HG03103 (cell line): ENCODE results near the gene NSMCE1.
"Not testable (repeated sequence)": the region's sequence is repeated elsewhere in the genome, so short reads cannot be mapped to it uniquely, and the experiment has no call there.

Experiments
- ATAC-seq: cut with Tn5 transposase; IDR thresholded peaks from one replicate; pipeline ENCODE4 v1.9.1; 2021; ENCODE audit warnings: low read depth; ENCODE audit not compliant: unreplicated experiment

NSMCE1 gene

DNA sequence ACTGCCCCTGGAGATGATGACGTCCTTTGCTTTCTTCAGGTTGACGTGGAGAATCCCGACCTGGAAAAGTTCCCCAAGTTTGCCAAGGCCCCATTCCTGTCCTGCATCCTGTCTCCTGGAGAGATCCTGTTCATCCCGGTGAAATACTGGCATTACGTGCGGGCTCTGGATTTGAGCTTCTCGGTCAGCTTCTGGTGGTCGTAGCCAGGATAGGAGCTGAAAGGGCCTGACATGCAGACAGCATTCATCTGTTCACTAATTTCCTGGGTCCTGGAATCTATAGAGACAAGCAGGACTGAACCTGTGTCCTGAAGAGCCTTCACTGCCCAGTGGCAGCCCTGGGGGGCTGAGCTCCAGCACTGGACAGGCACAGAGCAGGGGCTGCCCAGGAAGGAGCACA is 48.0 kb downstream of the NSMCE1 start:
- ATAC-seq: no peak

GRCh38 chr16:27220120-27220519 is 48.5 kb downstream of the NSMCE1 start:
- no peak for ATAC-seq

GRCh38 chr16:27219161-27219560 is 49.4 kb downstream of the NSMCE1 start:
- no peak for ATAC-seq

DNA sequence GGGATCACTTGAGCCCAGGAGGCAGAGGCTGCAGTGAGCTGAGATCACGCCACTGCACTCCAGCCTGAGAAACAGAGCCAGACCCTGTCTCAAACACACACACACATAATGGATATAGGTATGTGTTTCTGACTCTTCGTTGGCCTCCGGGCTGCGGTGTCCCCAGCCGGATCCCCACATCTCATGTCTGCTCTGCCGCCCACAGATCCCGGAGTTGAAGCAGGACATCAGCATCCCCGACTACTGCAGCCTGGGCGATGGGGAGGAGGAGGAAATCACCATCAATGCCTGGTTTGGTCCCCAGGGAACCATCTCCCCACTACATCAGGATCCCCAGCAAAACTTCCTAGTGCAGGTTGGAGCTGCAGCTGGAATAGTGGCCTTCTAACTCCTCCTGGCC is 49.8 kb downstream of the NSMCE1 start:
- ATAC-seq: no peak

DNA sequence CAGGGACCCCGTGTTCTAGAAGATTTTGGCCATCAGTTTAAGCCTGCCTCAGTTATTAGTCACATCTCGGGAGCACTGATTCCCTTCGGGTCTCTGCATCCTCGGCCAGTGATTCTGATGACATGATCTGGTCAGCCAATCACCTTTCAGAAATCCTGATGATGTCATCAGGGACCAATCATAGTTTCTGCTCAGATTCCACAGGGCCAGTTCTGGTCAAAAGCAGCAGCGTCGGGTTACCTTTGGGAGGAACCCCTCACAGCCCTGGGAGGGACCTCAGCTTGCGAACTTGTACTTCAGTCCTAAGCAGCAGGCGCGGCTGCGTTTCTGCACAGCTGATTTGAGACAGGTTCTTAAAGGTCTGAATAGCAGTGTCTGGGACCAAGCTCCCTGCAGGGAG is 51.3 kb downstream of the NSMCE1 start:
- no peak for ATAC-seq

GRCh38 chr16:27216297-27216885 is 52.2 kb downstream of the NSMCE1 start:
- no peak for ATAC-seq

GRCh38 chr16:27215660-27216059 is 52.9 kb downstream of the NSMCE1 start:
- ATAC-seq: no peak

DNA sequence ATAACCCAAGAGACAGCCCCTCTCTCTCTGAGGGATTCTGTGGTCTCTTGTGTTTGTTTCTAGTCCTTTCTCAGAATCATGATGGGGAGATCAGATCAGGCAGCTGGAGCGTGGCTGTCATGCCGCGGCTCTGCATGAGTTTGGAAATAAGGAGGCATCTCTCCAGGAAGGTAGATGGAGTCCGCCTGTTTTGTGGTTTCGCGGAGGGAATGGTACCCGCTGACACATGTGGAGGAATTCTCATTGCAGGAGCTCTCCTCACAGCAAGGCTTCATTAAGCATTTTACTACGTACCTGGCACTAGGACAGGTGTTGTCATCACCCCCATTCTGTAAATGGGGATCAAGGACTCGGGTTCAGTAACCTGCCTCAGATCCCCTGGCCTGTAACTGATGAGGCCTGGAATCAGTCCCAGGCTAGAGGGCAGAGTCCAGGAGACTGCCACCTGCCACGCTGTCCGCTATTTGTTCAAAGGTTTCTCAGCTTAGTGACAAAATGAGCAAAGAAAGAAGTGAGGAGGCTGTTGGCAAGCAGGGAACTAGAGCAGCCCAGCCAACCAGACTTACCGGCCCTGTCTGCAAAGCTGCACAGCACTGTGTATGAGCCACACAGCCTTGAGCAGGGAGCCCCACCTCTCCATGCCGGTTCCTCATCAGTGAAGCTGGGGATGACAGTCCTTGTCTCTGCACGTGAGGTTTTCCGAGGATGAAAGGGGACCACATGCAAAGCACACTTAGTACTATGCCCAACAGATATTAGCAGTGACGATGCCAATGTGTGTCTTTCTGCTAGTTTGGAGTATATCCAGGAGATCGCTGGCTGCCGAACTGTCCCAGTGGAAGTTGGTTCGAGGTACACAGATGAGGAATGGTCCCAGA is 54.2 kb downstream of the NSMCE1 start:
- ATAC-seq: no peak

DNA sequence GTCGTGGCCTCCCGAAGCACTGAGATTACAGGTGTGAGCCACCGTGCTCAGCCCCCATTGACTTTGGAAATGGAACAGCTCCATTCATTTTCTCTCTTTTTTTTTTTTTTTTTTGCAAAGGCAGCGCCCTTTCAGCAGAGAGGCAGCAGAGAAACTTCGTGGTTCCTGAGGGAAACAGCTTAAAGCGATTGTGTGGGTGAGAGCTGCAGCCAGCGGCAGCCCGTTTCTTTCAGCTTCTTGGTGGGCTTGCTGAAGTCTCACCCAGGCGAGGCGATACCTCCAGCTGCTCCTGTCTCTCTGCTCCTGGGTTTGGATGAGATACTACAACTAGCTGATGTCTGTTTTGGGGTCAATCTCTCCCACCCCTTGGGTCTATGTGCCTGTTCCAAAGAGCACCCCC is 57.5 kb downstream of the NSMCE1 start:
- no peak for ATAC-seq

DNA sequence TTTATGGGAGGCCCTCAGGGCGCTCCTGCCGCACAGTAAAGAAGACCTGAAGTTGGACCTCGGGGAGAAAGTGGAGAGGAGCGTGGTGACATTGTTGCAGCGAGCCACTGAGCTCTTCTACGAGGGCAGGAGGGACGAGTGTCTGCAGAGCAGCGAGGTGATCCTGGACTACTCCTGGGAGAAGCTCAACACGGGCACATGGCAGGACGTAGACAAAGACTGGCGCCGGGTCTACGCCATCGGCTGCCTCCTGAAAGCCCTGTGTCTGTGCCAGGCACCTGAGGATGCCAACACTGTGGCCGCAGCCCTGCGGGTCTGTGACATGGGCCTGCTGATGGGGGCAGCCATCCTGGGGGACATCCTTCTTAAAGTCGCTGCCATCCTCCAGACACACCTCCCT is 58.4 kb downstream of the NSMCE1 start:
- no peak for ATAC-seq

GRCh38 chr16:27209591-27209990 is 59.0 kb downstream of the NSMCE1 start:
- ATAC-seq: no peak

DNA sequence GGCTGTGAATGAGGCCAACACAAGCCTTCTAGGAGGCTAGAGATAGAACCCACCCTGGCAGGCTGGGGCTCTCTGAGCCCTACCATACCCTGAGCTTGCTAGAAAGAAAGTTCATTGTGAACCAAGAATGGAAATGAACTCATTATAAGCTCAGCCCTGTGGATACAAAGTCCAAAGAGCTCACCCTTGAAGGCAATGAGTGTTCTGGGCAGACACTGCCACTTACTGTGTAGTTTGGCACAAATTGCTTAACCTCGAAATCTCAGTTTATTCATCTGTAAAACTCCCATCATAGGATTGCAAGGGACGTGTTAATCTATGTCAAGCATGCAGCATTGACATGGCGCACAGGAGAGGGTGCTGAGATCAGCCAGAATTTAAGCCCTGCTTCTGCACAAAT is 59.8 kb downstream of the NSMCE1 start:
- no peak for ATAC-seq

GRCh38 chr16:27208081-27208680 is 60.4 kb downstream of the NSMCE1 start:
- no peak for ATAC-seq

- not testable (repeated sequence) for ATAC-seq
These were observed 61.5 kb downstream of the NSMCE1 start for GRCh38 chr16:27207121-27207520.

GRCh38 chr16:27205423-27206065 is 63.0 kb downstream of the NSMCE1 start:
- no peak for ATAC-seq

DNA sequence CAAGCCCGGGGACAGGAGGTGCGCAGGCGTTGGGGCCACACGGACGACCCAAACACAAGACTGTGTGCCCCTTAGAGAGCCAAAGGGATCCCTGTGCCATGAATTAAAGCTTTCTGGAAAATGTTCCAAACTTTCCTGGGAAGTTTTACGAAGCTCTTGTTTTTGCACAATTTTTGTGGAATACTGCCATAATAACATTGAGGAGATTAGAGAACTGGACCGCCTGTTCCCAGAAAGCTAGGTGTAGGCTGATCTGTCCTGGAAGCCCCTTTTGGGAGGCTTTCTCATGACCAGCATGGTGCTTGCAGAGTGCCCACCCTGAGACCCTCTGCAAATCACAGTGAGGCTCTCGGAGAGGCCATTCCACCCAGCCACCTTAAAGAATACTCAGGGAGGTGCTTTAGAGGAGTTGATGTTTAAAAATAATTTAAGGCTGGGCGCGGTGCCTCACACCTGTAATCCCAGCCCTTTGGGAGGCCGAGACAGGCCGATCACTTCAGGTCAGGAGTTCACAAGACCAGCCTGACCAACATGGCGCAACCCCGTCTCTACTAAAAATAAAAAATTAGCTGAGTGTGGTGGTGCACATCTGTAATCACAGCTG is 64.2 kb downstream of the NSMCE1 start:
- no peak for ATAC-seq

DNA sequence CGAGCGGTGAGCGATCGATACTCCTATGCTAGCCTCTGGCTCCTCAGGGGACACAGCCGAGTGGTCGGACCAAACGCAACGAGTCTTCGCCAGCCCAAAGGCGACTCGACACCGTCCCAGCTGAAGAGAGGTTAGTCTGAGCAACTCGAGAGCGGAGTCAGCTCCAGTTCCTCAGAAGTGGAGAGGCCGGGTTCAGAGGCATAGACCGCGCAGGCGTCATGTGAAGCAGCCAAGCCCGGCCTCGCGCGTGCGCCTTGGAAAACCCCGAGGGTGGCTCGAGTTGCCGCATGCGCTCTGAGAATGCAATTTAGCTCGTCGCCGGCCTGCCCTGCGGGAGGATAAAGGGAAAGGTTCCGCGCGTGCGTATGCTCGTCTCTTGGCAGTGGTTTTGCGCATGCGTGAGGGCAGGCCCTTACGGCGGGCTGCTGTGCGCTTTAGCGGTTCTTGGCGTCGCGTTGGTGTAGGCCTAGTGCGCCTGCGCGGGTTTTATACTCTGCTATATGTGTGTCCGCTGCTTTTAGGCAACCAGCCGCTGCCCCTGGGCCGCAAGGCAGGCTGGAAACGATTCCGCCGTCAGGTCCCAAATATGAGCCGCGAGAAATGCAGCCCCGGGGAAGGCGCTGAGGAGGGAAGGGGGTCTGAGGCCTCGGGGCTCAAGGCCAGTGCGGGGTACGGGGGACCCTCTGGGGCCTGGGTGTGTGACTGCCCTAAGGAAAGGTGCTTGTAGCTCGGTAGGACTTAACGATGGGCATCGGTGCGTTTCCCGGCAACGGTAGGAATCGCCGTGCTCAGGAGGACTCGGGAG is 64.9 kb downstream of the NSMCE1 start, which contains the start of gene KDM8:
Gene KDM8 (plus strand): TSS at position 20 of the 805 bp plus-strand sequence. CDS start 6,598 bp downstream, outside the sequence.
- peak; percentile 75 for ATAC-seq

GRCh38 chr16:27202923-27203506 is 65.6 kb downstream of the NSMCE1 start:
- ATAC-seq: peak; percentile 54

GRCh38 chr16:27200914-27201313 is 67.7 kb downstream of the NSMCE1 start:
- not testable (repeated sequence) for ATAC-seq
